GM19452 (cell line): ENCODE measurements around the gene NHSL2.
A peak's percentile ranks its signal among the peaks of the same experiment; 100 is the strongest.

Source experiments
- ATAC-seq: cut with Tn5 transposase; IDR thresholded peaks from one replicate; pipeline ENCODE4 v1.9.1; 2021; ENCODE audit not compliant: unreplicated experiment

NHSL2 gene

GRCh38 chrX:72102126-72102525, 191.5 kb downstream of the NHSL2 start:
- no peak for ATAC-seq

DNA sequence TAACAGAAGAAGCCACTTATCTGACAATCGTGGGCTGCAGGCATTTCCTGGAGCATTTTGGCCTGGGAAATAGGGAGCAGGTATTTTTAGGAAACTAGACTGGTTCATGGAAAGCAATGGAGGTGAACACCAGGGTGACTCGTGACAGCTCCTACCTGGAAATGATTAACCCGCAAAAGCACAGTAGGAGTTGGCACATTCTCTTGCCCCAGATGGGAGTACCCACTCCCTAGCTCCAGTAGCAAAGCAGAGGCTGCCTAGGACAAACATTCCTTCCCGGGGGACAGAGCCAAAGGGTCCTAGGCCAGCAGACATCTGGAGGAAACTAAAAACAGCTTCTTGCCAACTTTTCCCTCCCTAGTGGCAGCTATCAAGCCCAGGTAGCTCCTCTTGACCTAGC, 192.1 kb downstream of the NHSL2 start:
- no peak for ATAC-seq

GRCh38 chrX:72105436-72105835, 194.8 kb downstream of the NHSL2 start:
- peak; percentile 63 for ATAC-seq

DNA sequence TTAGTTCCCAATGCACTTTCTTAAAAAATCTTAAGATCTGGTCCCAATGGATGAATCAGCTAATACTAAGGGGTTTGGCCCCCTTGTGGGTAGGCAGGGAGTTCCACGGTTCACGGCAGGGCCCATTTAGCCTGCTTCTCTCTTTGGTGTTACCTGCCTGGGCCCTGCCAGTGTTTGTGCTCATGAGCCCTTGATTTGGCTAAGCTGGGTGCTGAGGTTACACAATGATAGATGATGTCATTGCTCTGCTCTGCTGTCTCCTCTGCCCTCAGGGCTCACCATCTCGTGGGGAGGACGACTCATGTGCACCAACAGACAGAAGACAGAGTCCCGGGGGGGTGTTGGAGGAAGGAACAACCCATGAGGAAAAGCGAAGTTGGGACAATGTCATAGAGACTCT, 196.7 kb downstream of the NHSL2 start:
- no peak for ATAC-seq

DNA sequence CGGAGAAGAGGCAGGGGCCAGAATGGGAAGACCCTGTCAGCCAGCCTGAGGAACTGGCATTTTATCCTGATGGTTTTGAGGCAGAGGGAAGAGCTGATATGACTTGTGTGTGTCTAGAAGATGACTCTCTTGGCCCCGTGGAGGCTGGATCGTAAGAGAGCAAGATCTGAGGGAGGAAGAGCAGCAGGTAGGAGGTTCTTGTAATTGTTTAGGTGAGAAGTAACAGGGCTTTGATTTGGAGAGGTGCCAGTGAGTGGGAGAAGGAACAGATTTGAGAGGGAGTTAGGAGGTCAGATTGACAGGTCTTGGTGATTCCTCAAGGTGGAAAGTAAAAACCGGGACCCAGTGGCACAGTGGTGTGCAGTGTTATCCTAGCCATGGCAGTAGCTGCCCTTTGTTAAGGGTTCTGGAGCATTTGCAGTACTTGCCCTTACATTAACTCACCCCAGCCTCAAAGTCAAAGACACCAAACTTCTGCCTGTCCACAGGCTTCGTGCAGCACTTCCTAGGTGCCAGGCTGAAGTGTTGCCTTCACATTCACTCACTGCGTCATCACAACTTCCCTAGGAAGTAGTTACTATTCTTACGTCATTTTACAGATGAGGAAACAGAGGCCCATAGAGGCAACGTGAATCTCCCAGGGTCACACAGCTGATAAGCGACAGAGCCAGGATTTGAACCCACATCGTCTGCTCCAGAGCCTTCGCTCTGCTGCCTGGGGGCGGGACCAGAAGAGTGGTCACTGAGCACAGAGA, 197.4 kb downstream of the NHSL2 start:
- ATAC-seq, result no peak

GRCh38 chrX:72108666-72109065, 198.0 kb downstream of the NHSL2 start:
- no peak for ATAC-seq

GRCh38 chrX:72110051-72110875, 199.6 kb downstream of the NHSL2 start:
- no peak for ATAC-seq

- no peak for ATAC-seq
These were observed 200.4 kb downstream of the NHSL2 start for GRCh38 chrX:72110876-72111708.

- ATAC-seq, result no peak
These were observed 202.8 kb downstream of the NHSL2 start for GRCh38 chrX:72113461-72113860.

- no peak for ATAC-seq
These were observed 203.7 kb downstream of the NHSL2 start for GRCh38 chrX:72114306-72114705.

GRCh38 chrX:72114807-72115206, 204.2 kb downstream of the NHSL2 start:
- ATAC-seq, result no peak

- ATAC-seq, result no peak
These were observed 204.7 kb downstream of the NHSL2 start for GRCh38 chrX:72115380-72115779.

DNA sequence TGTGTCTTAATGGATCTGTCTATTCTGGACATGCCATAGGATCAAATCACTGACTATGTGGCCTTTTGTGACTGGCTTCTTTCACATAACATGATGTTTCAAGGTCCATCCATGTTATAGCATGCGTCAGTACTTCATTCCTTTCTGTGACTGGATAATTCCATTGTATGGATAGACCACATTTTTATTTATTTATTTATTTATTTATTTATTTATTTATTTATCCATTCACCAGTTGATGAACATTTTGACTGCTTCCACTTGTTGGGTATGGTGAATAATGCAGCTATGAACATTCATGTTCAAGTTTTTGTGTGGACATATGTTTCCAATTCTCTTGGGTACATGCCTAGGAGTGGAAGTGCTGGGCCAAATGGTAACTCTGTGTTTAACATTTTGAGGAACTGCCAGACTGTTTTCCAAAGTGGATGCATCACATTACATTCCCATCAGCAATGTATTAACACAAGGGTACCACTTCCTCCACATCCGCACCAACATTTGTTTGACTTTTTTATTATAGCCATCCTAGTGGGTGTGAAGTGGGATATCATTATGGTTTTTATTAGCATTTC, 207.1 kb downstream of the NHSL2 start:
- ATAC-seq, result no peak

GRCh38 chrX:72120837-72121236, 210.2 kb downstream of the NHSL2 start:
- no peak for ATAC-seq

- no peak for ATAC-seq
These were observed 210.7 kb downstream of the NHSL2 start for GRCh38 chrX:72121383-72121782.

DNA sequence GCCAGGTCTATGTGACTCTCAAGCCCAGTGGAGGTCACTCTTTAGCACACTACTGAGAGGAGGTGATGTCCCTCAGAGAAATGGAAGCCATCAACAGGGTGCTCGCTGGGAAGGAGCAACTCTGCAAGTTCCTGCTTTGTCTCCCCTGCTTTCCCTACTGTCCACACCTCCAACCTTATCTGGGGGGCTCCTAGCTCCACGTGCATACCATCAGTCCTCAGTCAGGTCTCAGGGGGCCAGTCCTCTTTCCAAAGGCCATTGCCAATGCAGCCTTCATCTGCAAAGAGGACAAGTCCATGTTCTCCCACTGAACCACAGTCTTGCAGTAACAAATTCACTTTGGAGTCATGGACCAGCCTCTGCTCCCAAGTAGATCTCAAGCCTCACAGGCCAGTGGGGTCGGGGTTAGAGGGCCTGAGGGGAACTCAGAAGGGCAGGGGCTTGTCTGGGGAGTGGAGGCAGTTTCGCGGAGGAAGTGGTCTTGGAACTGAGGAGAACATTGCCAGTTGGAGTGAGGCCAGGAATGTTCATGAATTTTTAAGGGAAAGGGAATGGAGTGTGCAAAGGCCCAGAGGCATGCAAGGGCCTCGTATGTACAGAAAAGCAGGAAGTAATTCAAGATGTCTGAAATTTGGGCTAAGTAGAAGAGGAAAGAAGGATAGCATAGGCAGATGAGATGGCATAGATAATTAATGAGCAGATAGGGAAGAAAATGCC, 212.1 kb downstream of the NHSL2 start:
- no peak for ATAC-seq

DNA sequence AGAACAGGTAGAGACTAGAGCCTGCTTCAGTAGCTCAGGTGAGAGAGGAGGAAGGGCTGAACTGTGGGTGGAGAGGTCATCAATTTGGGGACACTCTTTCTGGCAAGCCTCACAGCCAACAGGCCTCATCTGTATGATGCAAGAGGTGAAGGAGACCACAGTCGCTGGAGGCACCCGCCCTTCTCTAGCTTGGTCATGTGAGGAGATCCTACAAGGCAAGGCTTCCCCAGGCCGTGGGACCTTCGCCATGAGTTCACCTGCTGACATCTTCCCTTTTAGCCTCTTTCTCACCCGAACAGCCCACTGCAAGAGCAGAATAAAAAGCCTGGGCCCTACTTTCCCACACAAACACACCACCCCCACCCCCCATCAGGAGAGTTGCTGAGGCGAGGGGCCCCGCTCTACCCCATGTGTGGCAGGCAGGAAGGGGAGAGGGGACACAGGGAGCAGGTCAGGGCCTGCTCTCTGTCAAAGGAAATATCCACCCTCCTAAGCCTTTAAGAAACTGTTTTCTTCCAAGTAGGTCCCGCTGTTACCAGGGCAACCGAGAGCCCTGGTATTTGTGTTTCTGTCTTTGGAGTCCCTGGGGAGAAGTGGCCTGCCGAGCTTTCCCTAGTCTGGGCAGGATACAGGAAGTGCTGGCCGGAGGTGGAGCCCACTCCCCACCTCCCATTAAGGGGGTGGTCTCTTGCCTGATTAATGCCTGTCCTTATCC, 213.0 kb downstream of the NHSL2 start:
- no peak for ATAC-seq

DNA sequence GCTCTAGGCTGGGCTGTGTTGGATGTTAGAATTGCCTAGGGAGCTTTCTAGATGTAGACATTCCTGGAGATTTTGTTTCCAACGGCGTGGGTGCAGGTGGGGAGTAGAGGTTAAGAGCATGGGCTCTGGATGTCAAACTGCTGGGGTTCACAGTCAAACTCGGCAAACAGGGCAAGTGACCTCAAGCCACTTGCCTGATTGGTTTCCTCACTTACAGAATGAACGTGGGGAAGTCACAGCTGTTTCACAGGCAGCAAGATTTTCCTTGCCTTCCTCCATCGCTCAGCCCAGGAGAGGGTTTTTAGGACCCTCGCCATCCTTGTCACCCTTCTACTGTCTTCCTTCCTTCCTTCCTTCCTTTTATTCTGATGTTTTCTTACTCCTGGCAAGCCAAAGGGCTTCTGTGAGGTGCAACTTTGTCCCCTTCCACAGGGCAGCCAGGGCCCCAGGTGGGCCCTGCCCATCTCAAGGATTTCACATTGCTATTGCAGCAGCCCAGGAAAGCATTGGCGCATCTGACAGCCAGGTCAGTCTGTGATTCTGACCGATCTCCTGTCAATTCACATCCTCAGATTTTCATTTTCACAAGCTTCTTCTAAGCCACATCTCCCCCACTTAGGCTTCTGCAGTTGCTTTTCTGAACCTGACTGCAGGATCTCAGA, 214.0 kb downstream of the NHSL2 start:
- no peak for ATAC-seq

- ATAC-seq, result no peak
These were observed 214.8 kb downstream of the NHSL2 start for GRCh38 chrX:72125331-72126047.
